HL-60 (cell line): ENCODE results near the gene QSOX2.

Experiments
- DNase-seq, 2 experiments: peaks; one replicate each; pipeline ENCODE4 v3.0.0-alpha.2; 2010 to 2020; ENCODE audit warnings: low read depth in 1 of 2, low spot score in 1 of 2
- H3K27ac ChIP-seq: fragments of 250-450 bp; sonication (Bioruptor Pico); replicated peaks from 2 replicates; pipeline ENCODE4 v1.5.1; 2020; ENCODE audit warnings: mild to moderate bottlenecking, moderate library complexity
- H3K27me3 ChIP-seq: fragments of 250-450 bp; sonication (Bioruptor Pico); 2 replicates; pipeline ENCODE4 v1.5.1; 2021; ENCODE audit warnings: mild to moderate bottlenecking, moderate library complexity; ENCODE audit not compliant: insufficient read depth, poor library complexity, severe bottlenecking
- H3K4me3 ChIP-seq: replicated peaks from 2 replicates; pipeline ENCODE4 v1.5.1; 2011; ENCODE audit warnings: mild to moderate bottlenecking, control low read depth, low read length; ENCODE audit not compliant: insufficient read depth
- CTCF ChIP-seq: IDR thresholded peaks from one replicate; pipeline ENCODE4 v1.5.1; 2011; ENCODE audit warnings: low read length, control low read depth, inconsistent platforms; ENCODE audit not compliant: insufficient read depth
- GABPA ChIP-seq: IDR thresholded peaks from 2 replicates; pipeline ENCODE4 v1.6.1; 2012; ENCODE audit warnings: low read depth
- POLR2AphosphoS5 ChIP-seq: IDR thresholded peaks from 2 replicates; pipeline ENCODE4 v1.6.1; 2012; ENCODE audit warnings: low read depth
- REST ChIP-seq: IDR thresholded peaks from 2 replicates; pipeline ENCODE4 v1.6.1; 2012; ENCODE audit warnings: low read depth; ENCODE audit not compliant: insufficient replicate concordance
- SPI1 ChIP-seq: IDR thresholded peaks from 2 replicates; pipeline ENCODE4 v1.6.1; 2012; ENCODE audit warnings: low read depth, mild to moderate bottlenecking, borderline replicate concordance

Gene QSOX2

GRCh38 chr9:136250676-136251075, 5.1 kb upstream of the QSOX2 start:
- no peak overlapping the region for H3K27ac ChIP-seq
- no peak overlapping the region for H3K4me3 ChIP-seq
- no peak for DNase-seq
- H3K27me3 ChIP-seq, result peaks cover 4% of the 10 kb centered on the region
- TF ChIP-seq GABPA, result no peak
- TF ChIP-seq CTCF, result no peak
- TF ChIP-seq POLR2AphosphoS5, result no peak
- no peak for TF ChIP-seq SPI1
- TF ChIP-seq REST, result no peak

GRCh38 chr9:136249877-136250559, 4.4 kb upstream of the QSOX2 start:
- H3K27ac ChIP-seq, result no peak overlapping the region
- no peak for DNase-seq
- H3K4me3 ChIP-seq, result no peak overlapping the region

More at GRCh38 chr9:136249877-136250559, 4.4 kb upstream of the QSOX2 start:
- H3K27me3 ChIP-seq, result peaks cover 4% of the 10 kb centered on the region
- TF ChIP-seq SPI1 (no peak), GABPA (no peak), REST (no peak), CTCF (no peak)
